HG03442 (cell line): ENCODE data around the gene TTL.
"Not testable (repeated sequence)": the region's sequence is repeated elsewhere in the genome, so short reads cannot be mapped to it uniquely, and the experiment has no call there.

Source experiments
- ATAC-seq: cut with Tn5 transposase; IDR thresholded peaks from one replicate; pipeline ENCODE4 v1.9.1; 2021; ENCODE audit warnings: mild to moderate bottlenecking, moderate library complexity; ENCODE audit not compliant: unreplicated experiment

Gene TTL

DNA sequence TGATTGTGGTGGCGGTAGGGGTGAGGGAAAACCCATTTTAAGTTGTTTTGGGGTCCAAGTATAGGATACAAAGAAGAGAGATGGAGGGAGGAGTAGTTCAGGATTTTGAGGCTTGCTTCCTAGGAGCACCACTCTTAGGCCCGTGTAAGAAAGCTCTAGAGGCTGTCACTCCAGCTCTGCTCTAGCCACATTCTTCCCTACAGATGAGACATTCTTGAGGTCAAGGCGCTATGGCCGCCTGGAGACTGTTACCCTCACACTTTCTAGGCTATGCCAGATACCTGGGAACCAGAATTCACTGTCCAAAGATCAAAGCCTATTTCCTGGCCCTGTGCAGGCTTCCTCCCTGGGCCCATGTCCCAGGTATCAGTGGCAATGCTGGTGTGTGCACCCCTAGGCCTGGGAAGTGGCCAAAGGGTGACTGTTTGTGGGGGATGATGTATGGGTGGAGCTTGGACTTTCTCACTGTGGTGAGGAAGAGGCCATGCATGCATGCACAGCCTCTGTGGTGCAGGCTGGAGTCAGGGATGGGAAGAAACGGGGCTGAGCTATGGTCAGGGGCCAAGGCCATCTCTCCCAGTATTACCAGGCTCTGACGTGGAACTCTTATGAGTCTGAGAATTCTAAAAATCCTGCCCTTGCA lies 7.0 kb upstream of the TTL start:
- ATAC-seq: no peak

GRCh38 chr2:112476434-112476833 lies 5.5 kb upstream of the TTL start:
- no peak for ATAC-seq

- ATAC-seq: no peak
Measured at GRCh38 chr2:112480530-112481049, 1.4 kb upstream of the TTL start.

DNA sequence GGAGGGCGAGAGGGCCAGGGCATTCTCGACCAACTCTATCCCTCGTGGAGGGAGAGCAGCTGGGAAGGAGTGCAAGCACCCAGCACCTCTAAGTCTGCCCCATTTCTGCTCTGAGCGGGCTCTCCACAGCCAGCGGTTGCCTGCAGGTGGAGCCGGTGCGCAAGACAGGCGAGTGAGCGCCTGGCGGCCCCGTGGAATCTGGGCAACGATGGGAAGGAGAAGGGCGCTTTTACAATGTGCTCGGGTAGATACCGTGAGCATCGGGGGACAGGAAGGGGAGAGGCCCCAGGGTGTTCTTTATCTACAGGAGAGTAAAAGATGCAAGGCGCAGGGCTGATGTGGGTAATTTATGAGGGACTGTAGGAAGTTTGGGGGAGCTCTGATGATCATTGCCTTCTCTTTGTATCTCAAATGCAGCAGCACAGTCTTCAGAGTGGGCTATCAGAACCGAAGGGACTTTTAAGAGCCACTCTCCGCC lies 867 bp upstream of the TTL start:
- peak; percentile 63 for ATAC-seq

DNA sequence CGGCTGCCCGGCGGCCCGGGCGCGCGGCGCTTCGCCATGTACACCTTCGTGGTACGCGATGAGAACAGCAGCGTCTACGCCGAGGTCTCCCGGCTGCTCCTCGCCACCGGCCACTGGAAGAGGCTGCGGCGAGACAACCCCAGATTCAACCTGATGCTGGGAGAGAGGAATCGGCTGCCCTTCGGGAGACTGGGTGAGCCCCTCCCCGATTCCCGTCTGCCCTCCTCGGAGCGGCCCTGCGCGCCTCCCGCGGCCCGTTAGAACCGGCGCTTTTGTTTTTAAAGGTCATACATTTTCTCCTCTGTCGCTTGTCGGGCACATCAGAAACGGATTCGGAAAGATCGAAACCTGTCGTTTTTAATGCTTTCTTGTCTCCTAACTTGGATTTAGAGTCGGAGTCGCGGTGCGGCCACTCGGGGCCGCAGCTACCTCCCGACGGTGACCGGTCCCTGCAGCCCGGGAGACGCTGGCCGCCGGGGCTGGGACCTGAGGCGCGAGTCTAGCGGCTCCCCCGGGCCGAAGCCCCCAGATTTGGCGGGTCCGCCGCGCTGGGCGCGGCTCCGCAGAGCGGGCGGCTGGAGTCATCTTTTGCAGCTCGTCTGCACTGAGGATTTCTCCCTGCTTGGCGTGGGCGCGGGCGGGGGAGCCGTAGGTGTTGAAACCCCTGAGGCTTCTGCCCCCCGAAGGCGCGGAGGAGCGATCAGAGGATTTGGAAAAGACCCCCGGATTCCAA lies 519 bp downstream of the TTL start:
- ATAC-seq: no peak

- ATAC-seq: no peak
Measured at GRCh38 chr2:112483042-112483473, 1.1 kb downstream of the TTL start.

DNA sequence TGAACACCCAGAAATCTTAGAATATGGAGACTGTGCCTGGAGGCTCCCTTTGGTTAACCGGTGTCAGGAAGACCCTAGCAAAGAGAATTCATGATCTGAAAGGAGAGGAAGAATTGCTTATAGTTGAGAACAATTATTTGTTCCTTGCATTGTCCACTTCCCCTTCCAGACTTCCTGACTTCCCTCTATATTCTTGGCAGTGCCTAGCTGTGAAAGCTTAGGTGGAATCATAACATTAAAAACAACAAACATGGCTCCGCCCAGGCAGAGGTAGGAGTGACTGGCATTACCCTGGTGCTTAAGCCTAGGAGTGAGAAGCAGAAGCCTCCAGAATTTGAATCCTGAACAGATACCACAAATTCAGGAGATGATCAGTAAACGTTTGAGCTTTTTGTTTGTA lies 1.9 kb downstream of the TTL start:
- no peak for ATAC-seq

GRCh38 chr2:112485849-112486248 lies 3.9 kb downstream of the TTL start:
- ATAC-seq: no peak

GRCh38 chr2:112486895-112487294 lies 4.9 kb downstream of the TTL start:
- ATAC-seq: no peak

DNA sequence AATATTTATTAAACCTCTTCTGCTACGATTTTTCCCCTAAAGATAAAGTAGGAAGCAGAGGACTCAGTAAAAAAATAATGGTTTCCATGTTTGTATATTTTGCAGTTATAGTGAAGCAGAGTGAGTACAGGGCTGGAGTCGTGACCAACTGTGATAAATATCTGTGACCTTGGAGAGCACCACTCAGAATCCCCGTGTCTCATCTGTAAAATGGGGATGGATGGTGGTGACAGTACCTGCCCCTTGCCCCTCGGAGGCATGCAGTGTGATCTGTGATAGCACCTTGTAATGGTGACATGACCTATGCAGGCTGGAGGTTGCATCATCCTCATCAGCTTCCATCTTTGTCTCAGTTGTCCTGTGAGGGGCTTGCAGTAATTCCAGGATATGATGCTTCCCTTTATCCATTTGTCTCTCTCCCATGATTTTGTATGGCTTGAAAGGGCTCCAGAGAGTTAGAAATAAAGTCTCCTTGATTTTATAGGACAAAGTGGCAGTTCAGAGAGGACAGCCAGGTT lies 5.5 kb downstream of the TTL start:
- ATAC-seq: no peak

DNA sequence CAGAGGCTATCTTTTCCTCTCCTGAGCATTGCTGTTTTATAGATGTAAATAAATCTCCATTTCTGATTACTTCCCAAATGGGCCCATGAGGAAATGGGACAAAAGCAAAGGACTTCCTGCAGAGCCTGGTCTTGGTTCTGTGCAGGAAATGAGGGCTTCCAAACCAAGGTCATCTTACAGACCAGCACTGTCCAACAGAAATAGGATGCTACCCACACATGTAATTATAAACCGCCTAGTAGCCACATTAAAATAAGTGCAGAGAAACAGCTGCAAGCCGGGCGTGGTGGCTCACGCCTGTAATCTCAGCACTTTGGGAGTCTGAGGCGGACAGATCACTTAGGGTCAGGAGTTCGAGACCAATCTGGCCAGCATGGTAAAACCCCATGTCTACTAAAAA lies 6.2 kb downstream of the TTL start:
- ATAC-seq: no peak

- no peak for ATAC-seq
Measured at GRCh38 chr2:112491946-112492345, 10.0 kb downstream of the TTL start.

GRCh38 chr2:112493048-112493447 lies 11.1 kb downstream of the TTL start:
- no peak for ATAC-seq

GRCh38 chr2:112493858-112494648 lies 12.1 kb downstream of the TTL start:
- no peak for ATAC-seq

DNA sequence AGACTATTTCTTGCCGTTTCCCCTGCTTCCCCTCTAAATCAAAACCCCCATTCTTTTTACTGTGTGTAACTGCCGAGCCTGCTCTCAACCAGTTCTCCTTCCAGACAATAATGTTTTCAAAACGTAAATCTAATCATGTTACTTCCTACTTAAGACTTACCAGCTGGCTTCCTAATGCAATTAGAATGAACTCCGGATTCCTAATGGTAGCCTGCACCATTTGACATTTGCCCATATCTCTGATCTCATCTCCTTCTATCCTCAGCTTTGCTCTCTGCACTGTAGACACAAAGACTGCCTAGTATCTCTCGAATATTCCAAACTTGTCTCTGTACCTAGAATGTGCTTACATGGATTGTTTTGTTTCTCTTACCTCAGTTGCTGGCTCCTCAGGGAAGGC lies 12.9 kb downstream of the TTL start:
- ATAC-seq: no peak

DNA sequence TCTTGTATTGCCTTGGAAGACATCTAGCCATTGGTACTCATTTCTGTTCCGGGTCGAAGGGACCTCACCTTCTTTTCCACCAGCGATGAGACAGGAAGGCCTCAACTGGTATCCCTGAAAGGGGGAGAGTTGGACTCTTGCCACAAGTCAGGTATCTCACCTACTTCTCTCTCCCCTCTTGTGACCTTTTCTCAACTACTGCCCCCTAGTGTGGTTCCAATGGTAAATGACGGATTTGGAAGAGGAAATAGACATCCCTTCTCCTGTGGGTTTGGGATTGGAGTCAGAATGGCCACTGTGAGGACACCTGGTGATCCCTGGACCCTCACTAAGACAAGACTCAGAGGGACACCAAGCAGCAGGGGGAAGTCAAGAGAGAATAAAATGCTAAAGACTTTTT lies 13.9 kb downstream of the TTL start:
- ATAC-seq: not testable (repeated sequence)

- not testable (repeated sequence) for ATAC-seq
Measured at GRCh38 chr2:112500850-112501484, 19.0 kb downstream of the TTL start.

GRCh38 chr2:112509239-112509998 lies 27.5 kb downstream of the TTL start:
- not testable (repeated sequence) for ATAC-seq

DNA sequence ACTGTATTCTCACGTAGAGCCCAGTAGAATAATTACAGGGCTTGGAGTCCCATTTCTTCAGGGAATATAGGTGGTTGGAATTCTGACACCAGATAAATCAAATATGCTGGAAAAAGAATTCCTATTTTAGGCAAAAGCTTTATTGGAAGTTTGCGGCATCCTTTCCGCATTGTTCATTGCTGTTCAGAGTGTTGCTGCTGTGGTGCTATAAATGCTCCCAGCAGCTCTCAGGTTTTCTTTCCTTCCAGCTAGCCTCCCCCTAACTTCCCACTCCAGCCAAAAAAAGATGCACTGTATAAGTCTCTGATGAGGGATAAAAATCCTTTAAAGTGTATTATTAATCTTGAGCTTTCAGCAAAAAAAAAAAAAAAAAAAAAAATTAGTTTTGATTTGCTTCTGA lies 34.8 kb downstream of the TTL start:
- ATAC-seq: no peak

- no peak for ATAC-seq
Measured at GRCh38 chr2:112518807-112519206, 36.9 kb downstream of the TTL start.
